Posterior cingulate gyrus (tissue), 11 donors: ENCODE measurements around the gene USP17L17.
A peak's percentile ranks its signal among the peaks of the same experiment; 100 is the strongest.
"Not testable (repeated sequence)": the region's sequence is repeated elsewhere in the genome, so short reads cannot be mapped to it uniquely, and the experiment has no call there.

Experiments
- DNase-seq, 10 donors: peaks; one replicate each; pipeline versions ENCODE4 v3.0.0 to v3.0.0-alpha.2; 2020 to 2021; ENCODE audit warnings: mixed read lengths in 3 of 10
- intact Hi-C: fragments of 100-400 bp; cut with DNase I; formaldehyde crosslinking; loops from one replicate; pipeline ENCODE4 v1.15.1; 2023

Gene USP17L17

GRCh38 chr4:9243579-9243978, at the start of gene USP17L17:
TSS of gene USP17L17 (plus strand) at chr4:9243879. CDS start at chr4:9243879, 0 bp downstream.
- intact Hi-C loops, DNase-seq: not testable (repeated sequence)

GRCh38 chr4:9210357-9210756, 33.3 kb upstream of the USP17L17 start, which contains the start of gene USP17L10:
TSS of gene USP17L10 (plus strand) at chr4:9210657. CDS start at chr4:9210657, 0 bp downstream.
- intact Hi-C loops = not testable (repeated sequence)

GRCh38 chr4:9214701-9215100, 29.0 kb upstream of the USP17L17 start:
- DNase-seq = peak in 6 of 10 donors; percentile 0 to 82 (median 9)
- intact Hi-C loops = not testable (repeated sequence)

More at GRCh38 chr4:9210357-9210756, 33.3 kb upstream of the USP17L17 start, which contains the start of gene USP17L10:
- not testable (repeated sequence) for DNase-seq

GRCh38 chr4:9215105-9215504, 28.6 kb upstream of the USP17L17 start, which contains the start of gene USP17L11:
TSS of gene USP17L11 (plus strand) at chr4:9215405. CDS start at chr4:9215405, 0 bp downstream.
- intact Hi-C loops, DNase-seq: not testable (repeated sequence)

GRCh38 chr4:9219852-9220251, 23.8 kb upstream of the USP17L17 start, which contains the start of gene USP17L12:
TSS of gene USP17L12 (plus strand) at chr4:9220152. CDS start at chr4:9220152, 0 bp downstream.
- DNase-seq, intact Hi-C loops: not testable (repeated sequence)

GRCh38 chr4:9224596-9224995, 19.1 kb upstream of the USP17L17 start, which contains the start of gene USP17L13:
TSS of gene USP17L13 (plus strand) at chr4:9224896. CDS start at chr4:9224896, 0 bp downstream.
- DNase-seq, intact Hi-C loops: not testable (repeated sequence)

- DNase-seq = peak in 5 of 10 donors; percentile 0 to 25 (median 11)
- intact Hi-C loops = not testable (repeated sequence)
Observed at GRCh38 chr4:9230249-9230648, 13.4 kb upstream of the USP17L17 start.

- intact Hi-C loops, DNase-seq: not testable (repeated sequence)
Observed at GRCh38 chr4:9234085-9234484, 9.6 kb upstream of the USP17L17 start, which contains the start of gene USP17L15. TSS of gene USP17L15 (plus strand) at chr4:9234385. CDS start at chr4:9234385, 0 bp downstream.

GRCh38 chr4:9238461-9238860, 5.2 kb upstream of the USP17L17 start:
- intact Hi-C loops = not testable (repeated sequence)
- peak in 4 of 10 donors; percentile 5 to 91 (median 14) for DNase-seq

- peak in 8 of 10 donors; percentile 1 to 78 (median 16) for DNase-seq
- intact Hi-C loops = not testable (repeated sequence)
Observed at GRCh38 chr4:9247953-9248680, 4.4 kb downstream of the USP17L17 start, which contains the start of gene USP17L18. TSS of gene USP17L18 (plus strand) at chr4:9248630. CDS start at chr4:9248630, 0 bp downstream.

- intact Hi-C loops, DNase-seq: not testable (repeated sequence)
Observed at GRCh38 chr4:9253078-9253477, 9.4 kb downstream of the USP17L17 start, which contains the start of gene USP17L19. TSS of gene USP17L19 (plus strand) at chr4:9253378. CDS start at chr4:9253378, 0 bp downstream.

GRCh38 chr4:9257824-9258223, 14.1 kb downstream of the USP17L17 start, which contains the start of gene USP17L20:
TSS of gene USP17L20 (plus strand) at chr4:9258124. CDS start at chr4:9258124, 0 bp downstream.
- intact Hi-C loops, DNase-seq: not testable (repeated sequence)

GRCh38 chr4:9262572-9262971, 18.9 kb downstream of the USP17L17 start, which contains the start of gene USP17L21:
TSS of gene USP17L21 (plus strand) at chr4:9262872. CDS start at chr4:9262872, 0 bp downstream.
- DNase-seq, intact Hi-C loops: not testable (repeated sequence)

- intact Hi-C loops, DNase-seq: not testable (repeated sequence)
Observed at GRCh38 chr4:9267319-9267718, 23.6 kb downstream of the USP17L17 start, which contains the start of gene USP17L22. TSS of gene USP17L22 (plus strand) at chr4:9267619. CDS start at chr4:9267619, 0 bp downstream.

- intact Hi-C loops = not testable (repeated sequence)
- peak; percentile 2 to 92 (median 38) for DNase-seq
Observed at GRCh38 chr4:9271719-9272118, 28.0 kb downstream of the USP17L17 start.
